HEK293 (cell line): Measurements from ENCODE around the gene BCLAF1.

Experiments
- KLF9 ChIP-seq: fragments of 450-650 bp; formaldehyde crosslinking; IDR thresholded peaks from 2 replicates; pipeline ENCODE4 v1.5.1; 2016; ENCODE audit warnings: missing biosample characterization, missing genetic modification characterization, low read depth
- OSR2 ChIP-seq: fragments of 450-650 bp; formaldehyde crosslinking; IDR thresholded peaks from 2 replicates; pipeline ENCODE4 v1.5.1; 2016; ENCODE audit warnings: missing biosample characterization, missing genetic modification characterization
- TCF7L2 ChIP-seq: IDR thresholded peaks from 2 replicates; pipeline ENCODE4 v1.6.1; 2011; ENCODE audit warnings: low read depth, mild to moderate bottlenecking, inconsistent platforms, low read length, moderate library complexity, borderline replicate concordance
- ZNF10 ChIP-seq: fragments of 450-650 bp; formaldehyde crosslinking; IDR thresholded peaks from 2 replicates; pipeline ENCODE4 v1.5.1; 2017; ENCODE audit warnings: missing biosample characterization, missing genetic modification characterization
- ZNF24 ChIP-seq: fragments of 450-650 bp; formaldehyde crosslinking; IDR thresholded peaks from 2 replicates; pipeline ENCODE4 v1.5.1; 2016; ENCODE audit warnings: missing biosample characterization, missing genetic modification characterization
- ZNF292 ChIP-seq: fragments of 450-650 bp; formaldehyde crosslinking; IDR thresholded peaks from 2 replicates; pipeline ENCODE4 v1.5.1; 2016; ENCODE audit warnings: low read depth, missing biosample characterization, missing genetic modification characterization, borderline replicate concordance
- ZNF521 ChIP-seq: fragments of 450-650 bp; formaldehyde crosslinking; IDR thresholded peaks from 2 replicates; pipeline ENCODE4 v1.5.1; 2017; ENCODE audit warnings: missing biosample characterization, mild to moderate bottlenecking, missing genetic modification characterization
- ZNF677 ChIP-seq: fragments of 450-650 bp; IDR thresholded peaks from 2 replicates; pipeline ENCODE4 v1.5.0; 2018; ENCODE audit warnings: missing biosample characterization, mild to moderate bottlenecking, missing genetic modification characterization, moderate library complexity
- TF ChIP-seq, protein P1 (sequence below): fragments of 450-650 bp; formaldehyde crosslinking; IDR thresholded peaks from 2 replicates; pipeline ENCODE4 v1.5.1; 2016; ENCODE audit warnings: missing biosample characterization, missing genetic modification characterization, low read depth
- TF ChIP-seq, protein P2 (sequence below): fragments of 450-650 bp; formaldehyde crosslinking; IDR thresholded peaks from 2 replicates; pipeline ENCODE4 v1.5.1; 2016; ENCODE audit warnings: missing biosample characterization, missing genetic modification characterization
- TF ChIP-seq, protein P3 (sequence below): fragments of 450-650 bp; formaldehyde crosslinking; IDR thresholded peaks from 2 replicates; pipeline ENCODE4 v1.5.0; 2017; ENCODE audit warnings: missing biosample characterization, missing genetic modification characterization, borderline replicate concordance
- TF ChIP-seq, protein P4 (sequence below): fragments of 450-650 bp; formaldehyde crosslinking; IDR thresholded peaks from 2 replicates; pipeline ENCODE4 v1.5.1; 2016; ENCODE audit warnings: missing biosample characterization, missing genetic modification characterization
- TF ChIP-seq, protein P5 (sequence below): fragments of 450-650 bp; formaldehyde crosslinking; IDR thresholded peaks from 2 replicates; pipeline ENCODE4 v1.5.1; 2016; ENCODE audit warnings: missing biosample characterization, missing genetic modification characterization

DNA sequence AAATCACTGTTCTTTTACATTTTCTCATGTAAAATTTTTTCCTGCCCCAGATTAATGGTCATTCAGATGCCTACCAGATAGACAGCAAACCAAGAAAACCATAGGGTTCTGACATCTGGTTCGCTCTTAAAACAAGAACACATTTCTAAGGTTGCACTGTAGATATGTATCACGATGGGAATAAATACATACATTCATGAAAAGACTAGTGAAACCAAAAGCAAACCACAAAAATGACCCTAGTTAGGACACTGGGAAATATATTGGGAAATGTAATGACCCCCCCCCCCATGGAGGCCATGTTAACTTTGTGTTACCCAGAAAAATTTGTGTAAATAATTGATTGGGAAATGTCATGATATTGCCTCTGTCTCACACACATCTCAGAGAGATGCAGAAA, 77.0 kb downstream of the BCLAF1 start:
- TF ChIP-seq, protein P1, sequence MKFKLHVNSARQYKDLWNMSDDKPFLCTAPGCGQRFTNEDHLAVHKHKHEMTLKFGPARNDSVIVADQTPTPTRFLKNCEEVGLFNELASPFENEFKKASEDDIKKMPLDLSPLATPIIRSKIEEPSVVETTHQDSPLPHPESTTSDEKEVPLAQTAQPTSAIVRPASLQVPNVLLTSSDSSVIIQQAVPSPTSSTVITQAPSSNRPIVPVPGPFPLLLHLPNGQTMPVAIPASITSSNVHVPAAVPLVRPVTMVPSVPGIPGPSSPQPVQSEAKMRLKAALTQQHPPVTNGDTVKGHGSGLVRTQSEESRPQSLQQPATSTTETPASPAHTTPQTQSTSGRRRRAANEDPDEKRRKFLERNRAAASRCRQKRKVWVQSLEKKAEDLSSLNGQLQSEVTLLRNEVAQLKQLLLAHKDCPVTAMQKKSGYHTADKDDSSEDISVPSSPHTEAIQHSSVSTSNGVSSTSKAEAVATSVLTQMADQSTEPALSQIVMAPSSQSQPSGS = no peak
- TF ChIP-seq ZNF292 (tag by site-specific recombination) (no peak), ZNF521 (tag by site-specific recombination) (no peak), ZNF677 (tag by site-specific recombination) (no peak), ZNF10 (tag by site-specific recombination) (no peak), KLF9 (tag by site-specific recombination) (no peak), TCF7L2 (no peak), OSR2 (tag by site-specific recombination) (no peak), ZNF24 (tag by site-specific recombination) (no peak)
- TF ChIP-seq, protein P2, sequence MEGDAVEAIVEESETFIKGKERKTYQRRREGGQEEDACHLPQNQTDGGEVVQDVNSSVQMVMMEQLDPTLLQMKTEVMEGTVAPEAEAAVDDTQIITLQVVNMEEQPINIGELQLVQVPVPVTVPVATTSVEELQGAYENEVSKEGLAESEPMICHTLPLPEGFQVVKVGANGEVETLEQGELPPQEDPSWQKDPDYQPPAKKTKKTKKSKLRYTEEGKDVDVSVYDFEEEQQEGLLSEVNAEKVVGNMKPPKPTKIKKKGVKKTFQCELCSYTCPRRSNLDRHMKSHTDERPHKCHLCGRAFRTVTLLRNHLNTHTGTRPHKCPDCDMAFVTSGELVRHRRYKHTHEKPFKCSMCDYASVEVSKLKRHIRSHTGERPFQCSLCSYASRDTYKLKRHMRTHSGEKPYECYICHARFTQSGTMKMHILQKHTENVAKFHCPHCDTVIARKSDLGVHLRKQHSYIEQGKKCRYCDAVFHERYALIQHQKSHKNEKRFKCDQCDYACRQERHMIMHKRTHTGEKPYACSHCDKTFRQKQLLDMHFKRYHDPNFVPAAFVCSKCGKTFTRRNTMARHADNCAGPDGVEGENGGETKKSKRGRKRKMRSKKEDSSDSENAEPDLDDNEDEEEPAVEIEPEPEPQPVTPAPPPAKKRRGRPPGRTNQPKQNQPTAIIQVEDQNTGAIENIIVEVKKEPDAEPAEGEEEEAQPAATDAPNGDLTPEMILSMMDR (tag by site-specific recombination) = no peak
- TF ChIP-seq, protein P3, sequence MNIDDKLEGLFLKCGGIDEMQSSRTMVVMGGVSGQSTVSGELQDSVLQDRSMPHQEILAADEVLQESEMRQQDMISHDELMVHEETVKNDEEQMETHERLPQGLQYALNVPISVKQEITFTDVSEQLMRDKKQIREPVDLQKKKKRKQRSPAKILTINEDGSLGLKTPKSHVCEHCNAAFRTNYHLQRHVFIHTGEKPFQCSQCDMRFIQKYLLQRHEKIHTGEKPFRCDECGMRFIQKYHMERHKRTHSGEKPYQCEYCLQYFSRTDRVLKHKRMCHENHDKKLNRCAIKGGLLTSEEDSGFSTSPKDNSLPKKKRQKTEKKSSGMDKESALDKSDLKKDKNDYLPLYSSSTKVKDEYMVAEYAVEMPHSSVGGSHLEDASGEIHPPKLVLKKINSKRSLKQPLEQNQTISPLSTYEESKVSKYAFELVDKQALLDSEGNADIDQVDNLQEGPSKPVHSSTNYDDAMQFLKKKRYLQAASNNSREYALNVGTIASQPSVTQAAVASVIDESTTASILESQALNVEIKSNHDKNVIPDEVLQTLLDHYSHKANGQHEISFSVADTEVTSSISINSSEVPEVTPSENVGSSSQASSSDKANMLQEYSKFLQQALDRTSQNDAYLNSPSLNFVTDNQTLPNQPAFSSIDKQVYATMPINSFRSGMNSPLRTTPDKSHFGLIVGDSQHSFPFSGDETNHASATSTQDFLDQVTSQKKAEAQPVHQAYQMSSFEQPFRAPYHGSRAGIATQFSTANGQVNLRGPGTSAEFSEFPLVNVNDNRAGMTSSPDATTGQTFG (tag by site-specific recombination) = no peak
- TF ChIP-seq, protein P4, sequence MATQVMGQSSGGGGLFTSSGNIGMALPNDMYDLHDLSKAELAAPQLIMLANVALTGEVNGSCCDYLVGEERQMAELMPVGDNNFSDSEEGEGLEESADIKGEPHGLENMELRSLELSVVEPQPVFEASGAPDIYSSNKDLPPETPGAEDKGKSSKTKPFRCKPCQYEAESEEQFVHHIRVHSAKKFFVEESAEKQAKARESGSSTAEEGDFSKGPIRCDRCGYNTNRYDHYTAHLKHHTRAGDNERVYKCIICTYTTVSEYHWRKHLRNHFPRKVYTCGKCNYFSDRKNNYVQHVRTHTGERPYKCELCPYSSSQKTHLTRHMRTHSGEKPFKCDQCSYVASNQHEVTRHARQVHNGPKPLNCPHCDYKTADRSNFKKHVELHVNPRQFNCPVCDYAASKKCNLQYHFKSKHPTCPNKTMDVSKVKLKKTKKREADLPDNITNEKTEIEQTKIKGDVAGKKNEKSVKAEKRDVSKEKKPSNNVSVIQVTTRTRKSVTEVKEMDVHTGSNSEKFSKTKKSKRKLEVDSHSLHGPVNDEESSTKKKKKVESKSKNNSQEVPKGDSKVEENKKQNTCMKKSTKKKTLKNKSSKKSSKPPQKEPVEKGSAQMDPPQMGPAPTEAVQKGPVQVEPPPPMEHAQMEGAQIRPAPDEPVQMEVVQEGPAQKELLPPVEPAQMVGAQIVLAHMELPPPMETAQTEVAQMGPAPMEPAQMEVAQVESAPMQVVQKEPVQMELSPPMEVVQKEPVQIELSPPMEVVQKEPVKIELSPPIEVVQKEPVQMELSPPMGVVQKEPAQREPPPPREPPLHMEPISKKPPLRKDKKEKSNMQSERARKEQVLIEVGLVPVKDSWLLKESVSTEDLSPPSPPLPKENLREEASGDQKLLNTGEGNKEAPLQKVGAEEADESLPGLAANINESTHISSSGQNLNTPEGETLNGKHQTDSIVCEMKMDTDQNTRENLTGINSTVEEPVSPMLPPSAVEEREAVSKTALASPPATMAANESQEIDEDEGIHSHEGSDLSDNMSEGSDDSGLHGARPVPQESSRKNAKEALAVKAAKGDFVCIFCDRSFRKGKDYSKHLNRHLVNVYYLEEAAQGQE (tag by site-specific recombination) = no peak
- TF ChIP-seq, protein P5, sequence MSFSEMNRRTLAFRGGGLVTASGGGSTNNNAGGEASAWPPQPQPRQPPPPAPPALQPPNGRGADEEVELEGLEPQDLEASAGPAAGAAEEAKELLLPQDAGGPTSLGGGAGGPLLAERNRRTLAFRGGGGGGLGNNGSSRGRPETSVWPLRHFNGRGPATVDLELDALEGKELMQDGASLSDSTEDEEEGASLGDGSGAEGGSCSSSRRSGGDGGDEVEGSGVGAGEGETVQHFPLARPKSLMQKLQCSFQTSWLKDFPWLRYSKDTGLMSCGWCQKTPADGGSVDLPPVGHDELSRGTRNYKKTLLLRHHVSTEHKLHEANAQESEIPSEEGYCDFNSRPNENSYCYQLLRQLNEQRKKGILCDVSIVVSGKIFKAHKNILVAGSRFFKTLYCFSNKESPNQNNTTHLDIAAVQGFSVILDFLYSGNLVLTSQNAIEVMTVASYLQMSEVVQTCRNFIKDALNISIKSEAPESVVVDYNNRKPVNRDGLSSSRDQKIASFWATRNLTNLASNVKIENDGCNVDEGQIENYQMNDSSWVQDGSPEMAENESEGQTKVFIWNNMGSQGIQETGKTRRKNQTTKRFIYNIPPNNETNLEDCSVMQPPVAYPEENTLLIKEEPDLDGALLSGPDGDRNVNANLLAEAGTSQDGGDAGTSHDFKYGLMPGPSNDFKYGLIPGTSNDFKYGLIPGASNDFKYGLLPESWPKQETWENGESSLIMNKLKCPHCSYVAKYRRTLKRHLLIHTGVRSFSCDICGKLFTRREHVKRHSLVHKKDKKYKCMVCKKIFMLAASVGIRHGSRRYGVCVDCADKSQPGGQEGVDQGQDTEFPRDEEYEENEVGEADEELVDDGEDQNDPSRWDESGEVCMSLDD = no peak
